OCI-M2 (cell line): ENCODE measurements around the gene PLTP.
"Not testable (repeated sequence)": the region's sequence is repeated elsewhere in the genome, so short reads cannot be mapped to it uniquely, and the experiment has no call there.

ENCODE experiments used
- DNase-seq: peaks from one replicate; lab custom pipeline; 2025; ENCODE audit not compliant: unreplicated experiment; lab: John Stamatoyannopoulos, UW

Gene PLTP

DNA sequence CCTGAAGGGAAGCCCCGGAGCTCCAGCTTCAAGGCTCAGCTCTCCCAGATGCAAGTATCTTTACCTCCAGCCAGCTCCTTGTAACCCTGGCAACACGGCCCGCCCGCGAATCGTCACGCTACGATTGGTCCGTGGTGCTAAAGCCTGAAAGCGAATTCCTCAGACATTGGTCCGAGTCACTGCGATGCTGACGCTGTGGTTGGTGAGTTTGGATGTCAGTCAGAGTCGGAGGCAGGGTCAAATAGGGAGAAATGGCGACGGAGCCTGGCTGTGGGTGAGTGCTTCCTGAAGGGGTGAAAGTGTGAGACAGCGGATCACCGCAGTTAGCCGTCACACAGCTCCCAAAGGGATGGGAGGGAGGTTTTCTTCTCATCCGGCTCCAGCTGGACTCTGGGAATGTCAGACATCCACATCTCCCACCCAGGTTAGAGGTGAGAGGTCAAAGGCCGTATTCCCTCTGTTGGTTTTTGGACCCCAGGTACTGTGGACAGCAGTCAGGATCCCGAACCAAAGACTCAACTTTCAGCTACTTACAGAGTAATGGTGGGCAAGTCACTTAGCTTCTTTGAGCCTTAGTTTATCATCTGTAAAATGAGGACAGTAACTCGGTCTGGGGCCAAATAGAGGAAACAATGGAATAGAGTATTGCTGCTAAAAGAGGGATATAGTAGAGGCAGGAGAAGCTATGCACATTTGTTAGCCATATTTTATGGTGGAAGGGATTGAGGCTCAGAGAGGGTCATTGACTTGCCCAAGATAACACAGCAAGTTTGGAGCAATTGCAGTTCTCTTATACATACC lies 30.8 kb downstream of the PLTP start, which contains the start of gene ZSWIM1:
TSS of gene ZSWIM1 (plus strand) at position 240 of the 801 bp plus-strand sequence. CDS start 1,366 bp downstream, outside the sequence.
- peak; percentile 95 for DNase-seq

DNA sequence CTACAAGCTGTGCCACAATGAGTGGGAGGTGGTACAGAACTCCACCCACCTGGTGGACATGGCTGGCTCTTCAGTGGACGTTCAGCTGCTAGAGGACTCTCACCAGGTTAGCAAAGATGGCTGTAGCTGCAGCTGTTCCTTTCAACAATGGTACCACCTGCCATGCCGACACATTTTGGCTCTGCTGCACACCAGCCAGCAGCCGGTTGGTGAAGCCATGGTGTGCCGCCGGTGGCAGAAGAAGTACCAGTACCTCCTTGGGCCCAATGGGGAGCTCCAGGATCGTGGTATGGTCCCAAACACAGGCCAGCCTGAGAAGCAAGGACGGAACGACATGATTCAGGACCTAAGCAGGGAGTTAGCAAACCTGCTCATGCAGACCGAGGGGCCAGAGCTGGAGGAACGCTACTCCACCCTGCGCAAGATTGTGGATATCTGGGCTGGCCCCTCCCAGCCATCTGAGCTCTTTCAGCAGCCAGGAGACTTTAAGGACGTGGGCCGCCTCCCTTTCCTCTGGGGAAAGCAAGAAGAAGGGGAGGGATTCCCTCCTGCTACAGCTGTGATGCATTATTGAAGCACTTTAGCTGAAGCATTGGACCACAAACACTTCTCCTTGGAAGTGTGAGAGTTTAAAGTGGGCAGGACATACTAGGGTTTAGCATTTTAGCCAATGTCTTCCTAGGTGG lies 33.7 kb downstream of the PLTP start:
- no peak for DNase-seq

DNA sequence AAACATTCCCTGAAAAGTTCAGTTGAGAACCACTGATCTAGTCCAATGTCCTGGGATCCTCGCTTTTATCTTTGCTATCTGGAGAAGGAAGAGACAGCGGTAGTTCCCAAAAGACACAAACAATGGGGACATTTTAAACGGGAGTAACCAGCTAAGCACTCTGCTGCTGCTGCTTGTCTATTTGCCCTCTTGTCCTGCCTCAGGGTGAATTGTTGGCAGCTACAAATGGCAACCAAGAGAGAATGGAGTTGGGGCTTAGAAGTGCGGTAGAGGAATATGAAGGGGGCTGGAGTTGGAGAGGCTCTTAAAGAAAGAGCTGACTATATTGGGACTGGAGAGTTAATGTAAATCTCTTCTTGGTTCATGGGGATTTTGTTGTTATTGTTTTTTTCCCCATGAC lies 37.4 kb downstream of the PLTP start:
- no peak for DNase-seq

DNA sequence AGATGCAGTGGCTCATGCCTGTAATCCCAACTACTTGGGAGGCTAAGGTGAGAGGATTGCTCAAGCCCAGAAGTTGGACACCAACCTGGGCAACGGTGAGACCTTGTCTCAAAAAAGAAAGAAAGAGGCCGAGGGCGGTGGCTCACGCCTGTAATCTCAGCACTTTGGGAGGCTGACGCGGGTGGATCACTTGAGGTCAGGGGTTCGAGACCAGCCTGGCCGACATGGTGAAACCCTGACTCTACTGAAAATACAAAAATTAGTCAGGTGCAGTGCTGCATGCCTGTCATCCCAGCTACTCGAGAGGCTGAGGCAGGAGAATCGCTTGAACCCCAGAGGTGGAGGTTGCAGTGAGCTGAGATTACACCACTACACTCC lies 37.9 kb downstream of the PLTP start:
- DNase-seq, result not testable (repeated sequence)

DNA sequence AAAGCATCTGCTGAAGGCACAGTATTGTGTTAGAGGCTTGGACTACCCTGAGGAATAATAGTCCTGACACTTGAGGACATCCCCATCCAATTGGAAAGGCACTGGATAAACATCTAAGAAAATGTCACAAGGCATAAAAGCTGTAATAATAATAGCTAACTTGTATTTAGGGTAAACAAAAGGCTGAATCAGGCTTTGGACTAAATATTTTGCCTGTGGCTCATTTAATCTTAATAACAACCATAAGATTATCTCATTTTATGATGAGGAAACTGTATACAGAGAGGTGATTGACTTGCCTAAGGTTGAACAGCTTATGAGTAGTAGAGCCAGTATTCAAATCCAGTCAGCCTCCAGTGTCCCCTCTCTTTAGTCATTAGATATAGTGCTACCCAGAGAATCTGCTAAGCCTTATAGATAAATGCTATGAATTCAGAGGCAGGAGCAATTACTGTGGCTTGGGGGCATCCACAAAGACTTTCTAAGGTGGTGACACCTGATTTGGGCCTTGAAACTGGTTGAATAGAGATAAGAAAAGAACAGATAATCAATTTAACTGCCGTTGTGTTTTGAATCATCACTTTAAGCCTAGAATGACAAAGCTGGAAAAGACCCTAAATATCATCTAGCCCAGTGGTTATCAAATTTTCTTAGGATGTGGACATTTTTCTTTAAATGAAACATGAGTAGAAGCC lies 38.4 kb downstream of the PLTP start:
- DNase-seq, result no peak

DNA sequence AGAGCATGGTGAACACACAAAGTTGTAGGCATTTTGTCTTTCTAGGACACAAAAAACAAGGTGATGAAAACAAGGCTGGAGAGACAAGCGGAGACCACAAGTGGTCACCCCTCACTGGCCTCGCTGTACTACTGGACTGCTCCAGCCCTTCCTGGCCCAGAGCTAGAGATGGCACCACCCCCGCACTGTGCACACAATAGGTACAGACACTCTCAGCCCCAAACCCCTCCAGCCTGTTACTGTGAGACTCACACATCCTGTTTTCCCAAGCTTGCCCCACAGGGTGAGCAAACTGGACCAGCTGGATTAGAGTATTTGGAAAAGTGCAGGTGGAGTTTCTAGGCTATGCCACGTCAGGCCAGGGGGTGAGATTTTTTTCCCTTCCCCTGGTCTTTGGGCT lies 39.3 kb downstream of the PLTP start:
- no peak for DNase-seq

DNA sequence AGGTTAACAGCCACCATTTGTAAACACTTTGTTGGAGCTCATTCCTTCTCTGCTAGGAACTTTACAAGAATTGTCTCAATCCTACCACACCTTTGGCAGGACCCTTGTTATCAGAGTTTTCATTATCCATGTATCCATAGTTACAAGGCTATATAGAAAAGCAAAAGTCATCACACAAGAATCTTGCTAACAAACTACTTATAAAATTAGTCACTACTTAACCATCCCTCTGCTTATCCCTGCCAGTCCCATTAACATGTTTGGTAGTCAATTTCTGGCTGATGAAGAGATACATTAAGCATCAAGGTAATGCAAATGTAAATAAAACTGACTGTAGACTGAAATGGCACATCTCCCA lies 44.2 kb downstream of the PLTP start:
- DNase-seq, result no peak

DNA sequence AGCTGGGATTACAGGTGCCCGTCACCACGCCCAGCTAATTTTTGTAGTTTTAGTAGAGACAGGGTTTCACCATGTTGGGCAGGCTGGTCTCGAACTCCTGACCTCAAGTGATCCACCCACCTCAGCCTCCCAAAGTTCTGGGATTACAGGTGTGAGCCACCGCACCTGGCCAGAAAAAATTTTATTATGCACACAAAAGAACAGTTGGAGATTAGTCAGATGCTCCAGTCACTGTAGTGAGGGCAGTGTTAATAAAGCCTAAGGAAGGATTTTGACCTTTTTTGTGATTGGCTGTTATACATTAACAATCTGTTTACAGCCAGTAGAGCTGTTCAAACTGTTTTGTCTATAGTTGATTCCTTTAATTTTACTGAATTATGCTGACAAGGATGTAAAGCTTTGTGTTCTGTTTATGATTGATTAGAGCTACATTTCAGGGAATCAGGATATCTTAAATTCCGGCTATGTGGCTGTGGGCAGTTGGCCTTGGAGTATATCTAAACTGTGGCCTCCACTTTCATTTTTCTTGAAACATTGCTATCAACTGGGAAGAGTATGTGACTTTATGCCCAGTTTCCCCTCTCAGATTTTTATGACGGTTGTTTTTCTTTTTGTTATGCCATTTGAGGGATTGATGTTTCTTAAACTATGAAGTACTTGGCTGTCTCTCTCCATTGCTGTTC lies 44.7 kb downstream of the PLTP start:
- DNase-seq, result no peak

DNA sequence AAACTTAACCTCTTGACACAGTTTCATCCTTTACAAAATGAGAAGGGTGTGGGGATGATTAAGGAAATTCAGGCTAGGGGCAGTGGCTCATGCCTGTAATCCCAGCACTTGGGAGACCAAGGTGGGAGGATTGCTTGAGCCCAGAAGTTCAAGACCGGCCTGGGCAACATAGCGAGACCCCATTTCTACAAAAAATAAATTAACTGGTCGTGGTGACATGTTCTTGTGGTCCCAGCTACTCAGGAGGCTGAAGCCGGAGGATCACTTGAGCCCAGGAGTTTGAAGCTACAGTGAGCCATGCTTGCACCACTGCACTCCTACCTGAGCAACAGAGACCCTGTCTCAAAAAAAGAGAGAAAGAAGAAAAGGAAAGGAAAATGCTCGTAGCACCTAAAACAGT lies 45.5 kb downstream of the PLTP start:
- DNase-seq, result no peak

DNA sequence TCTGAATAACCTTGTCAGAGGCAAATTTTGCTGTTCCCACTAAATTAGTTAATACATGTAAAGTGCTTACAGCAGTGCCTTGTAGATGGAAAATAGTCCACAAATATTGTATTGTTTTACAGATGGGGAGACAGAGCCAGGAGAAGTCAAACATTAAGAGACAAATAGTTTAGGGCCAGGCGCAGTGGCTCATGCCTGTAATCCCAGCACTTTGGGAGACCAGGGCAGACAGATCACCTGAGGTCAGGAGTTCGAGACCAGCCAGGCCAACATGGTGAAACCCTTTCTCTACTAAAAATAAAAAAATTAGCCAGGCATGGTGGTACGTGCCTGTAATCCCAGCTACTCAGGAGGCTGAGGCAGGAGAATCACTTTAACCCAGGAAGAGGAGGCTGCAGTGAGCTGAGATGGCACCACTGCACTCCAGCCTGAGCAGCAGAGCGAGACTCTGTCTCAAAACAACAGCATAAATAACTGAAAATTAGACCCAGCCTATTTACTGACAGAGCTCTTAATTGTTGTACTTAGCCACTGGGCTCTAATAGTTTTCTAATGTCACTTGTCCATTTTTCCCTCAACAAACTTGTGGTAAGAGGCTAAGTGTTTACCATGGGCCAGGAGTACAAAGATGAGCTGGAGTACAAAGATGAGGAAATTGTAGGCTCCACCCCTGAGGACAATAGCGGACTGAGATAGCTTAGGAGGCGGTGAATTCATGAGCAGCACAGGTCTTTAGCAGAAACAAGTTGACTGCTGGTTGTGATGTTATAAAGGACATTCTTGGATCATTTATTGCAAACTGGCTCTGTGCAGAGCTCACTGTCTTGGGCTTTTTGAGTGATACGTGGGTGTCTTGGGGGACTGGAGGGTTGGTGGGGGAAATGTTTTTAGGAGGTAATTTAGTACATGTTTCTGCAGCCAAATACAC lies 48.1 kb downstream of the PLTP start:
- DNase-seq, result no peak

DNA sequence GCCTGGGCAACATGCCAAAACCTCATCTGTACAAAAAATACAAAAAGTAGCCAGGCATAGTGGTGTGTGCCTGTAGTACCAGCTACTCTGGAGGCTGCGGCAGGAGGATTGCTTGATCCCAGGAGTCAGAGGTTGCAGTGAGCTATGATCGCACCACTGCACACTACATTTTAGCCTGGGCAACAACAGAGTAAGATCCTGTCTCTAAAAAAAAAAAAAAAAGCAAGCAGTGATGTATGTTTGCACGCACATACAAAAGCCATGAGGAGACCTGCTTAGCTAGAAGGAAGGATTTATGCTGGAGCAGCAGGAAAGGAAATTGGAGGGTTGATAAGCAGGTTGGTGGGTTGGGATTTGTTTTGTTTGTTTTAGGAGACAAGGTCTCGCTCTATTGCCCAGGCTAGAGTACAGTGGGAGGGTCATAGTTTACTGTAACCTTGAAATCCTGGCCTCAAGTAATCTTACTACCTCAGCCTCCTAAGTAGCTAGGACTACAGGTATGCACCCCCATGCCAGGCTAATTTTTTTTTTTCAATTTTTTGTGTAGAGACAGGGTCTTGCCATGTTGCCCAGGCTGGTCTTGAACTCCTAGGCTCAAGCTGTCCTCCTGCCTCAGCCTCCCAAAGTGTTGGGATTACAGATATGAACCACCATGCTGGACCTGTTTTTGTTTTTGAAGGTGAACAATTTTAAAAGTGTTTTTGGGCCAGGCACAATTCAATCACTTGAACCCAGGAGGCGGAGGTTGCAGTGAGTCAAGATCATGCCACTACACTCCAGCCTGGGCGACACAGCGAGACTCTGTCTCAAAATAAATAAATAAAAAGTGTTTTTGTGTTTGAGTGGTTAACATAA lies 50.5 kb downstream of the PLTP start:
- DNase-seq, result no peak

DNA sequence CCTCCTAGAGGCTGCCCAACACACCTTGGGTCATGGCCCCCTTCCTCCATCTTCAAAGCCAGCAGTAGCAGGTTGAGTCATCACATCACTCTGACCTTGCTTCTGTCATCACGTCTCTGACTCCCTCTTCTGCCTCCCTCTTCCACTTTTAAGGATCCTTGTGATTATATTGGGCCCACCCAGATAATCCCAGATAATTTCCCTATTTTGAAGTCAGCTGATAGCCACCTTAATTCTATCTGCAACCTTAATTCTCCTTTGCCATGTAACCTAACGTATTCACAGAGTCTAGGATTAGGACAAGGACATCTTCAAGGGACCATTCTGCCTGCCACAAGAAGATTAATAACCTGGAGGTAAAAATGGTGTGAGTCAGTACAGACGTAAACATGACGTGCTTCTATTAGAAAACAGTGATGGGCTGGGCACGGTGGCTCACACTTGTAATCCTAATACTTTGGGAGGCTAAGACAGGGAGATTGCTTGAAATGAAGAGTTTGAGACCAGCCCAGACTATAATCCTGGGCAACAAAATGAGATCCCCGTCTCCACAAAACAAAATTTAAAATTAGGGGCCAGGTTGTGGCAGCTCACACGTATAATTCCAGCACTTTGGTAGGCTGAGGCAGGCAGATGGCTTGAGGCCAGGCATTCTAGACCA lies 51.3 kb downstream of the PLTP start:
- DNase-seq, result no peak

DNA sequence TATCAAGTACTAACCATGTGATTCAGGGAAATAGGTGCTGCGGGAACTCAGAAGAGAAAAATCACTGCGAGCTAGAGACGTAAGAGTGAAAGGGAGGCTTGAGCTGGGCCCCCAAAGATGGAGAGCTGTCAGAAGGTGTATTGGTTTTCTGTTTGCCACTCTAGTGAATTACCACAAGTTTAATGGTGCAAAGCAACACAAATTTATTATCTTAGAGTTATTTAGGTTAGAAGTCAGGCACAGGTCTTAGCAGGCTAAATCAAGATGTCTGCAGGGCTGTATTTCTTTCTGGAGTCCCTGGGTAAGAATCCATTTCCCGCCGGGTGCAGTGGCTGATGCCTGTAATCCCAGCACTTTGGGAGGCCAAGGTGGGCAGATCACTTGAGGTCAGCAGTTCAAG lies 52.0 kb downstream of the PLTP start:
- DNase-seq, result no peak

DNA sequence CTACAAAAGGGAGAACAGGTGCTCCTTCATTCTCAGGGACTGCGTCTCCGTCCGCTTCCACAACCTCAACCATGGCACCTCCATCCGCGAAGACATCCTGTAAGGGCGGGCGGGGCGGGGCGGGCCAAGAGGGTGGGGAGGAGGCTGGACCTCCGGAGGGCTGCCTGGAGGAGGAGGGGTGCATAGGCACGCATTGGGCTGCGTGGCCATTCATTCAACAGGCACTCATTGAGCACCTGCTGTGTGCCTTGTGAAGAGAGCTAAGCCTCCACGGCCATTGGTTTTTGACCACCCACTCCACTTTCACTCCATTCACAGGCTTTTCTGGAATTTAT lies 54.1 kb downstream of the PLTP start:
- DNase-seq, result no peak

DNA sequence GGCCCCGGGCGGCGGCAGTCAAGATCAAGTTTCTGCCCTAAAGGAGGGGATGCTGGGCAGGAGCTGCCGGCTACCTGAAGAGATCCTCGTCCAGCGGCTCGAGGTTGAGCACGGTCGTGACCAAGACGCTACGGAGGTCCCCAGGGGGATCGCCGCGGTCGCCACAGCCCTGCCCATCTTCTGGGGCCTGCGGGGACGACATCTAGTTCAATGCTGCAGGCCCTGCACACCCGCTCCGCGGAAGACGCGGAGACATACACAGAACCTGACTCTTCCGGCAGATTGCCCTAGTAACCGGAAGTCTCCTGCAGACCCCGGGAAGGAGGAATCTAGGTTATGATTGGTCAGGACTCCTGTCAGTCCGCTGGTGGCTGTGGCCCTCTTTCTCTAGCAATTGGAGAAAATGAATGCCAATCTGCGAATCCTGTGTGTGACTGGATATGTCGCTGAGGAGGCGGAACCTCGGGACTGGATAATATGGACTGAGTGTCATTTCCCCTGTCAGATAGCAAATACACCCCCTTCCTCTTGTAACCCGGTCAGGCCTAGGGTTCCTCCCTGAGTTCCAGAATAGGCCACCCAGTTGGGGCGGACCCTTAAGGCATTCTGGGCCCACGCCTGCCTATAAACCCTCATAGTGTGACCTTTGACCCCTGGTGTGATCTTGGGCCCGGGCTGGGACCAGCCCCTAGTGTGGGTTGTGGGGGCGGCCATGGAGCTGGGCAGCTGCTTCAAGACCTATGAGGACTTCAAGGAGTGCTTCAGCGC lies 54.7 kb downstream of the PLTP start, which contains the start of the genes ACOT8 and ZSWIM3:
TSS of gene ACOT8 (minus strand) at position 279 of the 768 bp plus-strand sequence. CDS start at position 202, 77 bp downstream.
TSS of gene ZSWIM3 (plus strand) at position 501 of the 768 bp plus-strand sequence. CDS start at position 713, 212 bp downstream.
- peak; percentile 98 for DNase-seq

DNA sequence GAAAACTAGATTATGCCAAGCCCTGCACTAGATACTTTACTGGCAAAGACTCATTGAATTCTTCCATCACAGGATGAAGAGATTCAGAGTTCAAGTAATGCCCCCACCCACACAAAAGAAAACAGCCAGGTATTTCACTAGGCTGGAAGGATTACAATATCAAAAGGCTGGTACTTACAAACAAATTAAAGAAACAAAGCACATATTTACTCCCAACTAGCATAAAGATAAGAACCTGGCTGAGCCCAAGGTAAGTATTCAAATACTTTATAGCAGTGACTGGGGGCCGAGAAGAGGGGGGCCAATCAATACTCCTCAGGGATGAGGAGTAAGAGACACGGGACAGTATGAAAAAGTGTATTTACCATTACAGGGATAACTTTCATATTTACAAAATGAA lies 58.5 kb downstream of the PLTP start:
- no peak for DNase-seq

DNA sequence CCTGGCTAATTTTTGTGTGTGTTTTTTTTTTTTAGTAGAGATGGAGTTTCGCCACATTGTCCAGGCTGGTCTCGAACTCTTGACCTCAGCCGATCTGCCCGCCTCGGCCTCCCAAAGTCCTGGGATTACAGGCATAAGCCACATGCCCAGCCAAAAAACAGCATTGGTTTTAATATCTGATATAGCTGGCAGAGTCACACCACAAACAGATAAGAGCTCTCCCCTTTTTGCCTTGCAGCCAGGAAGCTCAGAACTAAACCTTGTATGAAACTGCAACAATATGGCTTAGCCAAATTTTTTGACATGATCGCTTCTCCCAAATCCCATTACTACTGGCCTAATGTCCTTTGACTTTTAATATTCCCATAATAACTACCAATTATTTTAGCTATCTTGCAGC lies 59.6 kb downstream of the PLTP start:
- DNase-seq, result no peak

DNA sequence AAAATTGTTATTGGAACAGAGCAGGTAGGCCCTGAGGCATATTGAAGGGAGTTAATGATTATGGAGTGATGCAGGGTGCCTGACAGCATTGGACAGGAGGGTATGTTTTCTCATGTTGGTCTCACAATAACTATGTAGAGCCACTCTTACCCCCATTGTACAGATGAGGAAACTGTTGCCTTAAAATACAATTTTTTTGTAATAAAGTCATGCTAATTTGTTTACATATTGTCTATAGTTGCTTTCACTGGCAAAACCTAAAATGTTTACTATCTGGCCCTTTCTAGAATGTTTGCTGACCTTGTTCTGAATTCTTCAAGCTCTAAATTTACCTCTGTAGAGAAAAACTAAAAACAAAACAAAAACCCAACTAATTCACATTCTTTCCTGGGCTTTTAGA lies 60.5 kb downstream of the PLTP start:
- no peak for DNase-seq
